Mucosa of gallbladder (tissue), 1 donor: ENCODE results near the gene ZNFX1. TPM values are rescaled to one million over a fixed set of nuclear protein-coding genes. Genes with fewer than 3 reads are reported as not detected.

Source experiments
- DNase-seq: peaks from one replicate; pipeline ENCODE4 v3.0.0-alpha.2; 2020; ENCODE audit warnings: low spot score
- total RNA-seq: library from RNA; stranded (reverse); gene quantifications from one replicate; pipeline ENCODE4 v1.2.1, GENCODE V29; 2021
- donor health status: DM: no; HTN: no; CAD: no.

The ZNFX1 gene
- total RNA-seq, 1 donor from 2014 or later: 35.3 TPM

- DNase-seq: no peak
These were observed 14.2 kb upstream of the ZNFX1 start for GRCh38 chr20:49292010-49292409.

DNA sequence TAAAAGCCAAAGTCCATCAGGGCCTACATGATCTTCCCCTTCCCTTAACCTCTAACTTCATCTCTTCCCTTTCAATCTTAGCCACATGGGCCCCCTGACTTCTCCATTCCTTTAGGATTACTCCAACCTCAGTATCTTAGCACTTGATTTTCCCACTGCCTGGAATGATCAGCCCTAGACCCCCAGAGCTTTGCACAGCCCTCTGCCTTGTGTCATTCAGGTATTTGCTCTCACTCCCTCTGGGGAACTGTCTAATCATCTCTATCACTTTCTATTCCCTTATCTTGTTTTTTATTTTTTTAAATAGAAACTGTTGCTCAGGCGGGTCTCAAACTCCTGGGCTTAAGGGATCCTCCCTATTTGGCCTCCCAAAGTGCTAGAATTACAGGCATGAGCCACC, 13.3 kb upstream of the ZNFX1 start:
- no peak for DNase-seq

GRCh38 chr20:49290608-49291191, 12.8 kb upstream of the ZNFX1 start:
- DNase-seq: no peak

GRCh38 chr20:49288784-49289696, 11.2 kb upstream of the ZNFX1 start:
- DNase-seq: peak; percentile 60

DNA sequence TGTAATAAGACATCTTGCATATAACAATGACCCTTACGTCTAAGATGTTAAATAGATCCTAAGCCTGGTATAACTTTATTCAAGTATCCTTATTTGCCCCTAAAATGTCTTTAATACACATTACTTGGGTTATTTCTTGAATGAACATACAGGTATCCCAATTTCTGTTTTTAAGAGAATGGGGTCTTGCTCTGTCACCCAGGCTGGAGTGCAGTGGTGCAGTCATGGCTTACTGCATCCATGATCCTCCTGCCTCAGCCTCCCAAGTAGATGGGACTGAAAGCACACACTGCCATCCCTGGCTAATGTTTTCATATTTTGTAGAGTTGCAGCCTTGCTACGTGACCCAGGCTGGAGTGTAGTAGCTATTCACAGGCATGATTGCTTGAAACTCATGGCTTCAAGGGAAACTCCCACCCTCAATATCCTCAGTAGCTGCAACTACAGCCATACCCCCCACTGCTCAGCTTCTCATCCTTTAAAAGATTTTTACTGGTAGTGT, 10.4 kb upstream of the ZNFX1 start:
- DNase-seq: no peak

GRCh38 chr20:49287555-49288249, 9.8 kb upstream of the ZNFX1 start:
- DNase-seq: no peak

DNA sequence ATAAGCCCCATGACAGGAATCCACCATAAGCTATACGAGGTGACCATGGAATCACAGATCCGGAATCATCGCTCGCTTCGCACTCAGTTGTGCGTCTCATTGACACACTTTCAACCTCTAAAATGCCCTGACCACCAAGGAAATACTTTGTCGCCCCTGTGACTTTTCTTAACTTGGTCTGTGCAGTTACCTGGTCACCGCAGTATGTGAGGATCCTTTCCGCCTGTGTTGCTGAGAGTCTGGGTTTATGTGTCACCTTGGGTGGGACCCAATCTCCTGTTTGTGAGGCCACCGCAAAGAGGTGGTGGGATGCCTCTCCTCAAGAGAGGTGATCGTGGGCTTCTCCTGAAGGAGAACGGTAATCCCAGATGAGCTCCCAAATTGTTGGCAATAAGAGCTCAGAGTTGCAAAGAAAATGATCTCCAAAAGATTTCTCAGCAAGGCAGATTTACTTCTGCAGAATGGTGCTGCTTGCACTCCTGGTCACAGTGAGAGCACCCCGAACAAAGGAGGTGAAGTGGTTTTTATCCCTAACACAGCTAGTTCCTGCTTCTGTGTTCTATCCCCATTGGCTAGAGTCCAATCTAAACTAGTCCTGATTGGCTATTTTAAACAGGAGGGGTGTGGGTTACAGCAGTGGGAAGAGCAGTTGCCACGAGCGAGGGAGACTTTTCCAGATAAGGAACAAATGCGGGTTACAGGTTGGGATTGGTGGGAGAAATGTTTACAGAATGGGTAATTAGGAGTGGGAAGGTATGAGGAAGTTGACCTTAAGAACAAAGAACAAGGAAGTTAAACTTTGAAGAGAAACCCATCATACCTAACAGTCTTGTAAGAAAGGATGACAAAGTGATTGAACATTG, 9.1 kb upstream of the ZNFX1 start:
- peak; percentile 46 for DNase-seq

- DNase-seq: no peak
These were observed 8.1 kb upstream of the ZNFX1 start for GRCh38 chr20:49285813-49286494.

DNA sequence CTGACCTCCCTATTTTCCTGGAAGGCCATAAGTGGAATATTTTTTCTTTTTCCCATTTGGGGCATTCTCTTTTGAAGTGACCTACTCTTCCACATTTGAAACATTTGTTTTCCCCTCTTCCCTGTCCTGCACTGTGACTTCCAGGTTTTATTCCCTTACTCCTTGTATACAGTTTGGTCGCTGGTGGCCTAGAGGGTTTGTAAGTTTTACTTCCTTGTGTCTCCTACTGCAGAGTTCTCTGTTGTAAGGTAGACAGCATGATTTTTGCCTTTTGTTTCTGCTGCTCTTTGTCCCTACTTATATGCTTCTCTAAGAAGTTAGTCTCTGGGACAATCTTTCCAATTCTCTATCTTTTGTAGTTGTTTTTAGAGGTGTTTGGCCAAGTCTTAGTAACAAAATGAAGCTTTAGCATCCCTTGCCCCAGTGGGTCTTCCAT, 7.4 kb upstream of the ZNFX1 start:
- no peak for DNase-seq

GRCh38 chr20:49284818-49285217, 7.0 kb upstream of the ZNFX1 start:
- no peak for DNase-seq

- no peak for DNase-seq
These were observed 6.1 kb upstream of the ZNFX1 start for GRCh38 chr20:49283703-49284625.

GRCh38 chr20:49283176-49283702, 5.4 kb upstream of the ZNFX1 start:
- DNase-seq: no peak

- DNase-seq: no peak
These were observed 4.8 kb upstream of the ZNFX1 start for GRCh38 chr20:49282584-49283171.

- no peak for DNase-seq
These were observed 4.1 kb upstream of the ZNFX1 start for GRCh38 chr20:49281913-49282467.

- DNase-seq: peak; percentile 38
These were observed 3.4 kb upstream of the ZNFX1 start for GRCh38 chr20:49281059-49281912.

GRCh38 chr20:49280463-49281058, 2.7 kb upstream of the ZNFX1 start:
- DNase-seq: no peak
